Loucy (cell line): ENCODE data around the gene INPP4B.

Source experiments
- H2AFZ ChIP-seq: fragments of 200-600 bp; sonication (generic); 2 replicates; pipeline ENCODE4 v1.6.0; 2016; ENCODE audit warnings: antibody characterized with exemption, mild to moderate bottlenecking, low read length, moderate library complexity
- H3F3A ChIP-seq: fragments of 200-600 bp; 2 replicates; pipeline ENCODE4 v1.6.0; 2016; ENCODE audit warnings: antibody characterized with exemption, low read depth, mild to moderate bottlenecking
- H3K27me3 ChIP-seq: fragments of 200-600 bp; sonication (generic); 2 replicates; pipeline ENCODE4 v1.6.1; 2014; ENCODE audit warnings: low read length, mild to moderate bottlenecking; ENCODE audit not compliant: insufficient read depth, poor library complexity, severe bottlenecking
- H3K36me3 ChIP-seq: fragments of 200-600 bp; sonication (generic); 2 replicates; pipeline ENCODE4 v1.6.1; 2016; ENCODE audit warnings: low read length; ENCODE audit not compliant: insufficient read depth
- H3K4me1 ChIP-seq: fragments of 200-600 bp; sonication (generic); 2 replicates; pipeline ENCODE4 v1.5.1; 2014; ENCODE audit warnings: low read length, mild to moderate bottlenecking; ENCODE audit not compliant: insufficient read depth, poor library complexity, severe bottlenecking
- H3K4me2 ChIP-seq: fragments of 200-600 bp; sonication (generic); 2 replicates; pipeline ENCODE4 v1.6.0; 2014; ENCODE audit warnings: antibody characterized with exemption, low read length, low read depth, mild to moderate bottlenecking; ENCODE audit not compliant: poor library complexity, severe bottlenecking
- H3K4me3 ChIP-seq: fragments of 200-600 bp; sonication (generic); 2 replicates; pipeline ENCODE4 v1.5.1; 2014; ENCODE audit warnings: low read length, mild to moderate bottlenecking, mixed read lengths; ENCODE audit not compliant: poor library complexity, severe bottlenecking
- H3K79me2 ChIP-seq: fragments of 200-600 bp; sonication (generic); 2 replicates; pipeline ENCODE4 v1.6.1; 2014; ENCODE audit warnings: low read length; ENCODE audit not compliant: insufficient read depth
- H3K9ac ChIP-seq: fragments of 200-600 bp; sonication (generic); 2 replicates; pipeline ENCODE4 v1.6.0; 2014; ENCODE audit warnings: mild to moderate bottlenecking, low read depth, low read length, moderate library complexity; ENCODE audit not compliant: poor library complexity, severe bottlenecking
- H3K9me2 ChIP-seq: fragments of 200-600 bp; sonication (generic); replicated peaks from 2 replicates; pipeline ENCODE4 v1.6.1; 2016; ENCODE audit warnings: low read depth, low read length, mixed read lengths
- H3K9me3 ChIP-seq: fragments of 200-600 bp; sonication (generic); 2 replicates; pipeline ENCODE4 v1.6.1; 2014; ENCODE audit warnings: mild to moderate bottlenecking, antibody characterized with exemption, low read length, low read depth; ENCODE audit not compliant: insufficient read depth
- H4K20me1 ChIP-seq: fragments of 200-600 bp; sonication (generic); 2 replicates; pipeline ENCODE4 v1.6.0; 2014; ENCODE audit warnings: antibody characterized with exemption, low read length, mild to moderate bottlenecking; ENCODE audit not compliant: insufficient read depth, poor library complexity, severe bottlenecking
- EZH2phosphoT487 ChIP-seq: fragments of 200-600 bp; IDR thresholded peaks from 2 replicates; pipeline ENCODE4 v1.6.1; 2018; ENCODE audit warnings: antibody characterized with exemption, mild to moderate bottlenecking, moderate library complexity, borderline replicate concordance
- TF ChIP-seq, protein P1 (sequence below): fragments of 200-600 bp; sonication (generic); conservative IDR thresholded peaks from 2 replicates; pipeline ENCODE4 v1.5.1; 2014; ENCODE audit warnings: mild to moderate bottlenecking, antibody characterized with exemption, low read length

Gene INPP4B

DNA sequence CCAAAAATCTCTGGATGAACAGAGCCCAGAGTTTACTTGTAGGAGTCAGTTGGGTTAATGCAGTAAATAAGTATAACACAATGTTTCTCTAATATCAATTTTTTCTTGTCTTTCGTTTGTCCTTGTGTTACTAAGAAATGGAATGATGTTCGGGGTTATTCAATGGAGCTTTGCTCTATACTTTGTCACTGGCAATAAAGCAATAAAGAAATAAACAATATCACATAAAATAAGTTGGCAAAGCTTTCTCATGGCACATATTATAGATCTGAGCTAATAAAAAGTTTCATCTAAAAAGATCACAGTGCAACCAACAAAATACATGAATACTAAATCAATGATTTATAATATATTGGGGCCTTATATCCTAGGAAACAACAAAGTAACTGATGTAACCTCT, 32.7 kb downstream of the INPP4B start:
- H2AFZ ChIP-seq = peak overlapping the region; percentile 63; the same call in 1 of the 2 replicates
- no peaks in the 10 kb centered on the region for H3K9me3 ChIP-seq
- H3K36me3 ChIP-seq = no peaks in the 10 kb centered on the region
- TF ChIP-seq EZH2phosphoT487 = no peak
- TF ChIP-seq, protein P1, sequence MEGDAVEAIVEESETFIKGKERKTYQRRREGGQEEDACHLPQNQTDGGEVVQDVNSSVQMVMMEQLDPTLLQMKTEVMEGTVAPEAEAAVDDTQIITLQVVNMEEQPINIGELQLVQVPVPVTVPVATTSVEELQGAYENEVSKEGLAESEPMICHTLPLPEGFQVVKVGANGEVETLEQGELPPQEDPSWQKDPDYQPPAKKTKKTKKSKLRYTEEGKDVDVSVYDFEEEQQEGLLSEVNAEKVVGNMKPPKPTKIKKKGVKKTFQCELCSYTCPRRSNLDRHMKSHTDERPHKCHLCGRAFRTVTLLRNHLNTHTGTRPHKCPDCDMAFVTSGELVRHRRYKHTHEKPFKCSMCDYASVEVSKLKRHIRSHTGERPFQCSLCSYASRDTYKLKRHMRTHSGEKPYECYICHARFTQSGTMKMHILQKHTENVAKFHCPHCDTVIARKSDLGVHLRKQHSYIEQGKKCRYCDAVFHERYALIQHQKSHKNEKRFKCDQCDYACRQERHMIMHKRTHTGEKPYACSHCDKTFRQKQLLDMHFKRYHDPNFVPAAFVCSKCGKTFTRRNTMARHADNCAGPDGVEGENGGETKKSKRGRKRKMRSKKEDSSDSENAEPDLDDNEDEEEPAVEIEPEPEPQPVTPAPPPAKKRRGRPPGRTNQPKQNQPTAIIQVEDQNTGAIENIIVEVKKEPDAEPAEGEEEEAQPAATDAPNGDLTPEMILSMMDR = no peak
- no peak overlapping the region for H3K9ac ChIP-seq
- H4K20me1 ChIP-seq = no peaks in the 10 kb centered on the region
- peaks cover 13% of the 10 kb centered on the region for H3F3A ChIP-seq
- no peaks in the 10 kb centered on the region for H3K79me2 ChIP-seq
- H3K27me3 ChIP-seq = no peaks in the 10 kb centered on the region
- no peak overlapping the region for H3K4me3 ChIP-seq
- no peak overlapping the region for H3K4me2 ChIP-seq
- H3K9me2 ChIP-seq = no peaks in the 10 kb centered on the region
- H3K4me1 ChIP-seq = peaks cover 53% of the 10 kb centered on the region

DNA sequence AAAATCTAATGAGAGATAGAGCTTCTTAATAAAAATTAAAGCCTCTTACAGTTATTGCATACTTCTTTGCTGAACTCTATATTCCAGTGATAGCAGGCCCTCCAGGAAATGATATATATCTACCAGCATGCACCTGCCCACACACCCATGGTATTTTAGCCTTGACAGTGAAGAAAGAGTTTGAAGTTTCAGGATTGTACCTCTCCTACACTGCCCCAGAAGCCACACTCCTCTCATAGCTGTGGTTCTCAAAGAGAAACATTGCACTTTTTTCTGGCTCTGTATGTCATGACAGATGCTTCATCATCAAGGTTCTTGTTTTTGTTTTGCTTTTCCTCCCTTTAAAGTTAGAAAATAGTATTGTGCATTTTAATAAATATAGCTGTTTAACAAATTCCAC, 34.0 kb downstream of the INPP4B start:
- Histone ChIP-seq H3K9me3 (no peaks in the 10 kb centered on the region), H3F3A (peaks cover 6% of the 10 kb centered on the region; the same call in 1 of the 2 replicates), H3K9me2 (no peaks in the 10 kb centered on the region), H4K20me1 (no peaks in the 10 kb centered on the region), H3K9ac (no peak overlapping the region), H3K36me3 (no peaks in the 10 kb centered on the region), H3K4me2 (no peak overlapping the region), H3K79me2 (no peaks in the 10 kb centered on the region), H3K27me3 (no peaks in the 10 kb centered on the region), H3K4me1 (peaks cover 42% of the 10 kb centered on the region), H2AFZ (no peak overlapping the region), H3K4me3 (no peak overlapping the region)
- TF ChIP-seq, protein P1 = no peak
- TF ChIP-seq EZH2phosphoT487 = no peak

DNA sequence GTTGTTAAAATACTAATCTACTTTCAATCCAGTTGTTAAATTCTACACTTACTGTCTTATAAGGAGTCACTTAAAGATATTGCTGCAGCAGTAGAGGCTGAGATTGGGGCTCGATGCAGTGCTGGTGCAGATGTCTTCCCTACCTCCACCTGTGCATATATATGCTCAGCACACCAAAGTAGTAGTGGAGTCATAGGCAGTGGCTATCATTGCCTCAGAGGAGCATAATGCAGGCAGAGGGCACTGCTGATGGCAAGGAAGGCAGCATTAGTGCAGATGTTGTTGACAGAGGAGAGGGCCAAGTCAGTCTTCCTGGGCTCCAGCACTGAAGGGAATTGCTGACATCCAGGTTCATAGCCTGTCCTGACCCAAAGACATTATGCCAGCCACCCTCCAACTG, 35.1 kb downstream of the INPP4B start:
- TF ChIP-seq, protein P1 = no peak
- TF ChIP-seq EZH2phosphoT487 = no peak
- Histone ChIP-seq H4K20me1 (no peaks in the 10 kb centered on the region), H3K4me3 (no peak overlapping the region), H3F3A (no peaks in the 10 kb centered on the region), H3K9me3 (no peaks in the 10 kb centered on the region), H3K27me3 (no peaks in the 10 kb centered on the region), H3K9me2 (no peaks in the 10 kb centered on the region), H3K4me1 (peaks cover 31% of the 10 kb centered on the region), H3K4me2 (no peak overlapping the region), H2AFZ (no peak overlapping the region), H3K79me2 (no peaks in the 10 kb centered on the region), H3K36me3 (no peaks in the 10 kb centered on the region), H3K9ac (no peak overlapping the region)
